DOHH2 (cell line): ENCODE data around the gene SMURF2.

Experiments
- H3F3A ChIP-seq: fragments of 200-600 bp; sonication (generic), shearing (Covaris generic); 2 replicates; pipeline ENCODE4 v1.6.0; 2016; ENCODE audit warnings: antibody characterized with exemption, mild to moderate bottlenecking; ENCODE audit not compliant: control insufficient read depth, insufficient read depth
- H3K27ac ChIP-seq: fragments of 200-600 bp; sonication (generic); 2 replicates; pipeline ENCODE4 v1.5.1; 2014; ENCODE audit warnings: low read depth, mild to moderate bottlenecking, low read length, moderate library complexity
- H3K27me3 ChIP-seq: fragments of 200-600 bp; sonication (generic); 2 replicates; pipeline ENCODE4 v1.6.1; 2014; ENCODE audit warnings: mild to moderate bottlenecking, low read length, mixed read lengths; ENCODE audit not compliant: control insufficient read depth
- H3K36me3 ChIP-seq: fragments of 200-600 bp; sonication (generic); 2 replicates; pipeline ENCODE4 v1.6.1; 2014; ENCODE audit warnings: mild to moderate bottlenecking, low read length, moderate library complexity, mixed read lengths; ENCODE audit not compliant: control insufficient read depth
- H3K4me1 ChIP-seq: fragments of 200-600 bp; sonication (generic); 2 replicates; pipeline ENCODE4 v1.6.1; 2014; ENCODE audit warnings: mild to moderate bottlenecking, low read length, mixed read lengths; ENCODE audit not compliant: control insufficient read depth
- H3K4me2 ChIP-seq: fragments of 200-600 bp; sonication (generic); 2 replicates; pipeline ENCODE4 v1.6.0; 2014; ENCODE audit warnings: mild to moderate bottlenecking, low read length, moderate library complexity
- H3K4me3 ChIP-seq: fragments of 200-600 bp; sonication (generic); 2 replicates; pipeline ENCODE4 v1.5.1; 2014; ENCODE audit warnings: mild to moderate bottlenecking, low read length, mixed read lengths
- H3K79me2 ChIP-seq: fragments of 200-600 bp; sonication (generic); 2 replicates; pipeline ENCODE4 v1.6.1; 2014; ENCODE audit warnings: mild to moderate bottlenecking, low read length, mixed read lengths; ENCODE audit not compliant: control insufficient read depth
- H3K9me2 ChIP-seq: fragments of 200-600 bp; sonication (generic); replicated peaks from 2 replicates; pipeline ENCODE4 v1.6.1; 2014; ENCODE audit warnings: mild to moderate bottlenecking, low read length, mixed read lengths; ENCODE audit not compliant: control insufficient read depth
- H3K9me3 ChIP-seq: fragments of 200-600 bp; sonication (generic); 2 replicates; pipeline ENCODE4 v1.6.1; 2014; ENCODE audit warnings: antibody characterized with exemption, low read length, mixed read lengths; ENCODE audit not compliant: control insufficient read depth, insufficient read depth
- H4K20me1 ChIP-seq: fragments of 200-600 bp; sonication (generic); 2 replicates; pipeline ENCODE4 v1.6.0; 2014; ENCODE audit warnings: low read depth, mild to moderate bottlenecking, antibody characterized with exemption, low read length, moderate library complexity; ENCODE audit not compliant: control insufficient read depth, insufficient read depth
- EZH2phosphoT487 ChIP-seq: fragments of 200-600 bp; sonication (generic); IDR thresholded peaks from 2 replicates; pipeline ENCODE4 v1.6.1; 2017; ENCODE audit warnings: borderline replicate concordance, mild to moderate bottlenecking, antibody characterized with exemption, low read length, moderate library complexity, mixed read lengths
- TF ChIP-seq, protein P1 (sequence below): fragments of 200-600 bp; sonication (generic); IDR thresholded peaks from one replicate; pipeline ENCODE4 v1.5.1; 2014; ENCODE audit warnings: antibody characterized with exemption, mild to moderate bottlenecking, low read depth, low read length; ENCODE audit not compliant: poor library complexity, severe bottlenecking

Gene SMURF2

DNA sequence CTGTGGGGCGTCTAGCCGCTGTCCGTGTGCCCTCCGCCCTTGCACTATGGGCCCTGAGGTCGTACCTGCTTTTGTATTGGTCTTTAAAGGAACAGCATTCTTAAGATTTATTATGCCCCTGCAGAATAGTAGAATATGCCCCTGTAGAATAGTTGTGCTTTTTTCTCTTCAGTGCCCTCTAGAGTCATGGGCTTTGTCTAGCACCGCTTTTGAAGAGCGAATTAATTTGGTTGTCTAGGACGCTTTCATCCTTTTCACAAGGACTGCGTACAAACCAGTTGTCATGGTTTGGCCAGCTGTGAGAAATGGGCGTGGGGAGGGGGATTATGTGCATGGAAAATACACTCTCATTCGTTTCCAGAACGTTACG lies 154.7 kb downstream of the SMURF2 start:
- Histone ChIP-seq H3K4me1 (peaks cover 39% of the 10 kb centered on the region), H3K27ac (peak overlapping the region; percentile 89), H3K4me2 (peak overlapping the region; percentile 93), H3K9me3 (no peaks in the 10 kb centered on the region), H3K4me3 (peak overlapping the region; percentile 100), H4K20me1 (peaks cover 41% of the 10 kb centered on the region), H3K27me3 (no peaks in the 10 kb centered on the region), H3K36me3 (peaks cover 86% of the 10 kb centered on the region), H3F3A (peaks cover 34% of the 10 kb centered on the region), H3K9me2 (no peaks in the 10 kb centered on the region), H3K79me2 (peaks cover 79% of the 10 kb centered on the region)
- TF ChIP-seq, protein P1, sequence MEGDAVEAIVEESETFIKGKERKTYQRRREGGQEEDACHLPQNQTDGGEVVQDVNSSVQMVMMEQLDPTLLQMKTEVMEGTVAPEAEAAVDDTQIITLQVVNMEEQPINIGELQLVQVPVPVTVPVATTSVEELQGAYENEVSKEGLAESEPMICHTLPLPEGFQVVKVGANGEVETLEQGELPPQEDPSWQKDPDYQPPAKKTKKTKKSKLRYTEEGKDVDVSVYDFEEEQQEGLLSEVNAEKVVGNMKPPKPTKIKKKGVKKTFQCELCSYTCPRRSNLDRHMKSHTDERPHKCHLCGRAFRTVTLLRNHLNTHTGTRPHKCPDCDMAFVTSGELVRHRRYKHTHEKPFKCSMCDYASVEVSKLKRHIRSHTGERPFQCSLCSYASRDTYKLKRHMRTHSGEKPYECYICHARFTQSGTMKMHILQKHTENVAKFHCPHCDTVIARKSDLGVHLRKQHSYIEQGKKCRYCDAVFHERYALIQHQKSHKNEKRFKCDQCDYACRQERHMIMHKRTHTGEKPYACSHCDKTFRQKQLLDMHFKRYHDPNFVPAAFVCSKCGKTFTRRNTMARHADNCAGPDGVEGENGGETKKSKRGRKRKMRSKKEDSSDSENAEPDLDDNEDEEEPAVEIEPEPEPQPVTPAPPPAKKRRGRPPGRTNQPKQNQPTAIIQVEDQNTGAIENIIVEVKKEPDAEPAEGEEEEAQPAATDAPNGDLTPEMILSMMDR, result peak; percentile 66
- TF ChIP-seq EZH2phosphoT487, result no peak

DNA sequence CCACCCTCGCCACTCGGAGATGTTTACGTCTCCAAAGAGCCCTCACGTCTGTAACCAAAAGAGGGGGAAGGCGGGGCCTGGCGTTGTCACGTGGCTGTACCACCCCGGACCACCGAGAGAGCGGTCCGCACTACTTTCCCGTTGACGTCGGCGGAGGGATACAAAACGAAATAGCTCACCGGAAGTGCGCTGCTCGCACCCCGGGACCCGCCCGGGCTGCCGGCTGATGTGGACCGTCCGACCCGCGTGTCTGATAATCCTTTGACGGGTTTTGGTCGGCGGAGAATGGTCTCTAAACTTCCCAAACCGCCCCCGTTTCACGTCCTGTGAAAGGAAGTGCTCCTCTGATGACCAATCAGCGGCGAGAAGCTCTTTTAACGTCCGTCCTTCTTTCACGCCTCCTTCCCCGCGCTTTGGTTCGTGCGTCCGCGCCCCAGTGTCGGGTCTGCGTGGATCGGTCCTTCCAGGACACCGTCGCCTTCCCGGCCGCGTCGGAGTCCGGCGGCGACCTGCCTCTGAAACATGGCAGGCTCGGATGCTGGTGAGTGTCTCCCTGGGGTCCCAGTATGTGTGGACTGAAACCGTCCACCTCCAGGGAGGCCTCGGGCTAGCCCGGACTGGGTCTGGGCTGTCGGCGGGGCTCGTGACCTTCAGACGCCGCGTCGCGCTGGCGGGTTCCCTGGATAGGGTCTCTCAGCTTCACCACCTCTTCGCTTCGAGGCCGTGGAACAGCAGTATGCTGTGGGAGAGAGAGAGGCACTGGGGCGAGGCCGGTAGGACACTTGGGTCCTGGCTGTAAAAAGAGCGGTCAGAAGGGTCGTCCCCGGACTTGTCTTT lies 155.3 kb downstream of the SMURF2 start, which contains the start of gene CEP95:
Gene CEP95 (plus strand): TSS at position 402 of the 837 bp plus-strand sequence. CDS start 121 bp downstream, at position 523.
- H4K20me1 ChIP-seq, result peaks cover 44% of the 10 kb centered on the region
- TF ChIP-seq, protein P1, result no peak
- no peak for TF ChIP-seq EZH2phosphoT487
- H3K4me2 ChIP-seq, result peak within 1 kb of the TSS; percentile 93
- peak within 1 kb of the TSS; percentile 89 for H3K27ac ChIP-seq
- peaks cover 45% of the 10 kb centered on the region for H3K4me1 ChIP-seq
- peaks cover 81% of the 10 kb centered on the region for H3K79me2 ChIP-seq
- peaks cover 37% of the 10 kb centered on the region for H3F3A ChIP-seq
- no peaks in the 10 kb centered on the region for H3K9me3 ChIP-seq
- peak within 1 kb of the TSS; percentile 100 for H3K4me3 ChIP-seq
- no peaks in the 10 kb centered on the region for H3K27me3 ChIP-seq
- no peaks in the 10 kb centered on the region for H3K9me2 ChIP-seq
- H3K36me3 ChIP-seq, result peaks cover 86% of the 10 kb centered on the region

- TF ChIP-seq, protein P1, result no peak
- no peak for TF ChIP-seq EZH2phosphoT487
- H4K20me1 ChIP-seq, result peaks cover 46% of the 10 kb centered on the region
- H3F3A ChIP-seq, result peaks cover 43% of the 10 kb centered on the region
These were observed 155.9 kb downstream of the SMURF2 start, which contains the start of gene DDX5 for GRCh38 chr17:64506201-64506575. Gene DDX5 (minus strand): TSS chr17:64506289. CDS start chr17:64506119, 170 bp downstream.

More at GRCh38 chr17:64506201-64506575, 155.9 kb downstream of the SMURF2 start, which contains the start of gene DDX5:
- H3K9me2 ChIP-seq, result no peaks in the 10 kb centered on the region
- peak within 1 kb of the TSS; percentile 89 for H3K27ac ChIP-seq
- H3K9me3 ChIP-seq, result no peaks in the 10 kb centered on the region
- no peaks in the 10 kb centered on the region for H3K27me3 ChIP-seq
- H3K36me3 ChIP-seq, result peaks cover 86% of the 10 kb centered on the region
- peak within 1 kb of the TSS; percentile 93 for H3K4me2 ChIP-seq
- H3K4me3 ChIP-seq, result peak within 1 kb of the TSS; percentile 100
- H3K4me1 ChIP-seq, result peaks cover 51% of the 10 kb centered on the region
- peaks cover 87% of the 10 kb centered on the region for H3K79me2 ChIP-seq
